Measurements from ENCODE around the gene GFRA3.

The GFRA3 gene

GRCh38 chr5:138289296-138289695 is 14.9 kb upstream of the GFRA3 start:
- Histone ChIP-seq H3K27ac (no peak overlapping the region), H3K4me3 (ENCODE audit: low read depth in 1 of 2, low read length in 1 of 2) (no peak overlapping the region), H3K9me3 (no peaks in the 10 kb centered on the region), H3K4me1 (ENCODE audit: control insufficient read depth in 1 of 2, insufficient read depth in 1 of 2, low read depth in 1 of 2, low read length in 1 of 2) (no peaks in the 10 kb centered on the region), H3K27me3 (no peaks in the 10 kb centered on the region), H3K36me3 (peaks cover 44% of the 10 kb centered on the region)
- TF ChIP-seq CTCF (IDR thresholded peaks at IDR 0.05): no peak

GRCh38 chr5:138287246-138287645 is 12.8 kb upstream of the GFRA3 start:
- Histone ChIP-seq H3K27ac (no peak overlapping the region), H3K27me3 (no peaks in the 10 kb centered on the region), H3K9me3 (no peaks in the 10 kb centered on the region), H3K4me3 (ENCODE audit: low read depth in 1 of 2, low read length in 1 of 2) (no peak overlapping the region), H3K36me3 (peaks cover 48% of the 10 kb centered on the region), H3K4me1 (ENCODE audit: control insufficient read depth in 1 of 2, insufficient read depth in 1 of 2, low read depth in 1 of 2, low read length in 1 of 2) (no peaks in the 10 kb centered on the region)
- TF ChIP-seq CTCF (IDR thresholded peaks at IDR 0.05): no peak

- Histone ChIP-seq H3K4me1 (ENCODE audit: control insufficient read depth in 1 of 2, insufficient read depth in 1 of 2, low read depth in 1 of 2, low read length in 1 of 2) (no peaks in the 10 kb centered on the region), H3K9me3 (no peaks in the 10 kb centered on the region), H3K27me3 (no peaks in the 10 kb centered on the region), H3K27ac (no peak overlapping the region), H3K4me3 (ENCODE audit: low read depth in 1 of 2, low read length in 1 of 2) (no peak overlapping the region), H3K36me3 (peaks cover 33% of the 10 kb centered on the region)
- no peak for TF ChIP-seq CTCF (IDR thresholded peaks at IDR 0.05)
These were observed 8.7 kb upstream of the GFRA3 start for GRCh38 chr5:138282920-138283742.

- TF ChIP-seq CTCF (IDR thresholded peaks at IDR 0.05): no peak
These were observed 6.5 kb upstream of the GFRA3 start for GRCh38 chr5:138280915-138281314.

GRCh38 chr5:138276402-138277054 is 2.1 kb upstream of the GFRA3 start:
- Histone ChIP-seq H3K4me3 (ENCODE audit: low read depth in 1 of 2, low read length in 1 of 2) (no peak overlapping the region), H3K36me3 (no peaks in the 10 kb centered on the region), H3K4me1 (ENCODE audit: control insufficient read depth in 1 of 2, insufficient read depth in 1 of 2, low read depth in 1 of 2, low read length in 1 of 2) (peaks cover 0 to 7% of the 10 kb centered on the region in 2 experiments), H3K27ac (no peak overlapping the region), H3K9me3 (no peaks in the 10 kb centered on the region), H3K27me3 (peaks cover 46% of the 10 kb centered on the region)
- no peak for TF ChIP-seq CTCF (IDR thresholded peaks at IDR 0.05)

More at GRCh38 chr5:138280915-138281314, 6.5 kb upstream of the GFRA3 start:
- Histone ChIP-seq H3K4me1 (ENCODE audit: control insufficient read depth in 1 of 2, insufficient read depth in 1 of 2, low read depth in 1 of 2, low read length in 1 of 2) (no peaks in the 10 kb centered on the region), H3K27ac (no peak overlapping the region), H3K27me3 (peaks cover 12% of the 10 kb centered on the region), H3K4me3 (ENCODE audit: low read depth in 1 of 2, low read length in 1 of 2) (no peak overlapping the region), H3K9me3 (no peaks in the 10 kb centered on the region), H3K36me3 (peaks cover 21% of the 10 kb centered on the region)

All from neutrophil (primary cell).